Activated T-cell treated with anti-CD3 and anti-CD28 coated beads, Interleukin-2, amount 50 U/mL, for 24 hours (primary cell): ENCODE measurements around the gene SOWAHA.

Experiments used
- DNase-seq: peaks from one replicate; pipeline ENCODE4 v3.0.0-alpha.2; 2020
- H3K27ac Mint-ChIP-seq: 2 replicates; pipeline ENCODE4 v1.8.0; 2020; ENCODE audit warnings: mild to moderate bottlenecking, mixed read lengths
- H3K27me3 Mint-ChIP-seq: 2 replicates; pipeline ENCODE4 v1.8.0; 2020; ENCODE audit warnings: mixed read lengths
- H3K36me3 Mint-ChIP-seq: 2 replicates; pipeline ENCODE4 v1.8.0; 2020; ENCODE audit warnings: low read depth, mixed read lengths
- H3K4me1 Mint-ChIP-seq: 2 replicates; pipeline ENCODE4 v1.8.0; 2020; ENCODE audit warnings: low read depth, mixed read lengths
- H3K4me3 Mint-ChIP-seq: 2 replicates; pipeline ENCODE4 v1.8.0; 2020; ENCODE audit warnings: mild to moderate bottlenecking, moderate library complexity, mixed read lengths
- H3K9me3 Mint-ChIP-seq: 2 replicates; pipeline ENCODE4 v1.8.0; 2020; ENCODE audit warnings: mixed read lengths

Gene SOWAHA

GRCh38 chr5:132808866-132809265 lies 4.2 kb upstream of the SOWAHA start:
- Mint-ChIP-seq H3K4me3 (no peak overlapping the region), H3K27me3 (peaks cover 70% of the 10 kb centered on the region), H3K4me1 (peaks cover 7% of the 10 kb centered on the region), H3K36me3 (no peaks in the 10 kb centered on the region), H3K9me3 (no peaks in the 10 kb centered on the region), H3K27ac (no peak overlapping the region)
- no peak for DNase-seq

GRCh38 chr5:132810605-132811004 lies 2.5 kb upstream of the SOWAHA start:
- no peak overlapping the region for H3K27ac Mint-ChIP-seq
- H3K9me3 Mint-ChIP-seq = no peaks in the 10 kb centered on the region
- peaks cover 7% of the 10 kb centered on the region for H3K4me1 Mint-ChIP-seq
- no peak for DNase-seq
- no peaks in the 10 kb centered on the region for H3K36me3 Mint-ChIP-seq
- H3K4me3 Mint-ChIP-seq = no peak overlapping the region
- H3K27me3 Mint-ChIP-seq = peaks cover 64% of the 10 kb centered on the region

- no peak overlapping the region for H3K27ac Mint-ChIP-seq
- peaks cover 7% of the 10 kb centered on the region for H3K4me1 Mint-ChIP-seq
- H3K36me3 Mint-ChIP-seq = no peaks in the 10 kb centered on the region
- DNase-seq = no peak
- peak overlapping the region; percentile 67 for H3K4me3 Mint-ChIP-seq
- peaks cover 59% of the 10 kb centered on the region for H3K27me3 Mint-ChIP-seq
- H3K9me3 Mint-ChIP-seq = no peaks in the 10 kb centered on the region
These were observed 858 bp upstream of the SOWAHA start for GRCh38 chr5:132812123-132812765.

- H3K27ac Mint-ChIP-seq = no peak overlapping the region
- H3K4me1 Mint-ChIP-seq = peaks cover 7% of the 10 kb centered on the region
- DNase-seq = peak; percentile 64
- H3K4me3 Mint-ChIP-seq = no peak overlapping the region
- H3K36me3 Mint-ChIP-seq = no peaks in the 10 kb centered on the region
- peaks cover 52% of the 10 kb centered on the region for H3K27me3 Mint-ChIP-seq
- H3K9me3 Mint-ChIP-seq = no peaks in the 10 kb centered on the region
These were observed 749 bp downstream of the SOWAHA start for GRCh38 chr5:132813599-132814502.

- H3K27me3 Mint-ChIP-seq = peaks cover 53% of the 10 kb centered on the region
- H3K36me3 Mint-ChIP-seq = no peaks in the 10 kb centered on the region
- H3K4me3 Mint-ChIP-seq = peak overlapping the region; percentile 33
- H3K9me3 Mint-ChIP-seq = no peaks in the 10 kb centered on the region
- H3K4me1 Mint-ChIP-seq = peaks cover 13% of the 10 kb centered on the region
- no peak for DNase-seq
- no peak overlapping the region for H3K27ac Mint-ChIP-seq
These were observed 1.6 kb downstream of the SOWAHA start for GRCh38 chr5:132814503-132815294.

- H3K27ac Mint-ChIP-seq = no peak overlapping the region
- H3K9me3 Mint-ChIP-seq = no peaks in the 10 kb centered on the region
- no peaks in the 10 kb centered on the region for H3K36me3 Mint-ChIP-seq
- no peak for DNase-seq
- H3K4me3 Mint-ChIP-seq = peak overlapping the region; percentile 33
- H3K27me3 Mint-ChIP-seq = peaks cover 51% of the 10 kb centered on the region
- H3K4me1 Mint-ChIP-seq = peaks cover 19% of the 10 kb centered on the region
These were observed 2.4 kb downstream of the SOWAHA start for GRCh38 chr5:132815454-132815853.

GRCh38 chr5:132816083-132816482 lies 3.0 kb downstream of the SOWAHA start:
- H3K27ac Mint-ChIP-seq = no peak overlapping the region
- H3K4me3 Mint-ChIP-seq = no peak overlapping the region
- H3K4me1 Mint-ChIP-seq = peaks cover 19% of the 10 kb centered on the region
- H3K27me3 Mint-ChIP-seq = peaks cover 45% of the 10 kb centered on the region
- no peaks in the 10 kb centered on the region for H3K9me3 Mint-ChIP-seq
- no peaks in the 10 kb centered on the region for H3K36me3 Mint-ChIP-seq
- no peak for DNase-seq

- Mint-ChIP-seq H3K36me3 (no peaks in the 10 kb centered on the region), H3K27ac (no peak overlapping the region)
These were observed 3.5 kb downstream of the SOWAHA start for GRCh38 chr5:132816554-132816953.

GRCh38 chr5:132817011-132817410 lies 3.9 kb downstream of the SOWAHA start:
- no peaks in the 10 kb centered on the region for H3K36me3 Mint-ChIP-seq
- no peak overlapping the region for H3K4me3 Mint-ChIP-seq
- H3K27ac Mint-ChIP-seq = no peak overlapping the region
- peaks cover 19% of the 10 kb centered on the region for H3K4me1 Mint-ChIP-seq
- peaks cover 44% of the 10 kb centered on the region for H3K27me3 Mint-ChIP-seq
- DNase-seq = no peak
- no peaks in the 10 kb centered on the region for H3K9me3 Mint-ChIP-seq

More at GRCh38 chr5:132816554-132816953, 3.5 kb downstream of the SOWAHA start:
- H3K9me3 Mint-ChIP-seq = no peaks in the 10 kb centered on the region
- no peak for DNase-seq
- peaks cover 44% of the 10 kb centered on the region for H3K27me3 Mint-ChIP-seq
- H3K4me3 Mint-ChIP-seq = no peak overlapping the region
- peaks cover 19% of the 10 kb centered on the region for H3K4me1 Mint-ChIP-seq

- H3K27me3 Mint-ChIP-seq = peaks cover 45% of the 10 kb centered on the region
These were observed 6.4 kb downstream of the SOWAHA start for GRCh38 chr5:132819468-132819867.

GRCh38 chr5:132820162-132820754 lies 7.2 kb downstream of the SOWAHA start:
- H3K36me3 Mint-ChIP-seq = no peaks in the 10 kb centered on the region

More at GRCh38 chr5:132819468-132819867, 6.4 kb downstream of the SOWAHA start:
- H3K27ac Mint-ChIP-seq = no peak overlapping the region
- DNase-seq = peak; percentile 45
- peaks cover 12% of the 10 kb centered on the region for H3K4me1 Mint-ChIP-seq
- H3K4me3 Mint-ChIP-seq = peak overlapping the region; percentile 39
- H3K36me3 Mint-ChIP-seq = no peaks in the 10 kb centered on the region
- no peaks in the 10 kb centered on the region for H3K9me3 Mint-ChIP-seq

GRCh38 chr5:132821350-132821749 lies 8.2 kb downstream of the SOWAHA start:
- Mint-ChIP-seq H3K4me1 (peaks cover 12% of the 10 kb centered on the region), H3K9me3 (no peaks in the 10 kb centered on the region), H3K4me3 (no peak overlapping the region), H3K27ac (no peak overlapping the region), H3K36me3 (no peaks in the 10 kb centered on the region), H3K27me3 (peaks cover 52% of the 10 kb centered on the region)
- DNase-seq = no peak

More at GRCh38 chr5:132820162-132820754, 7.2 kb downstream of the SOWAHA start:
- DNase-seq = peak; percentile 90
- Mint-ChIP-seq H3K4me1 (peaks cover 12% of the 10 kb centered on the region), H3K27me3 (peaks cover 48% of the 10 kb centered on the region), H3K4me3 (peak overlapping the region; percentile 38), H3K27ac (no peak overlapping the region), H3K9me3 (no peaks in the 10 kb centered on the region)

GRCh38 chr5:132821791-132822190 lies 8.7 kb downstream of the SOWAHA start:
- Mint-ChIP-seq H3K27me3 (peaks cover 56% of the 10 kb centered on the region), H3K4me1 (peaks cover 12% of the 10 kb centered on the region), H3K4me3 (no peak overlapping the region), H3K36me3 (no peaks in the 10 kb centered on the region), H3K27ac (no peak overlapping the region), H3K9me3 (no peaks in the 10 kb centered on the region)
- DNase-seq = no peak
